HG02642 (cell line): ENCODE data around the gene DGUOK.

ENCODE experiments used
- ATAC-seq: cut with Tn5 transposase; IDR thresholded peaks from one replicate; pipeline ENCODE4 v1.9.1; 2021; ENCODE audit warnings: mild to moderate bottlenecking; ENCODE audit not compliant: unreplicated experiment, poor library complexity

Gene DGUOK

GRCh38 chr2:73972846-73973245, 46.2 kb downstream of the DGUOK start:
- no peak for ATAC-seq

DNA sequence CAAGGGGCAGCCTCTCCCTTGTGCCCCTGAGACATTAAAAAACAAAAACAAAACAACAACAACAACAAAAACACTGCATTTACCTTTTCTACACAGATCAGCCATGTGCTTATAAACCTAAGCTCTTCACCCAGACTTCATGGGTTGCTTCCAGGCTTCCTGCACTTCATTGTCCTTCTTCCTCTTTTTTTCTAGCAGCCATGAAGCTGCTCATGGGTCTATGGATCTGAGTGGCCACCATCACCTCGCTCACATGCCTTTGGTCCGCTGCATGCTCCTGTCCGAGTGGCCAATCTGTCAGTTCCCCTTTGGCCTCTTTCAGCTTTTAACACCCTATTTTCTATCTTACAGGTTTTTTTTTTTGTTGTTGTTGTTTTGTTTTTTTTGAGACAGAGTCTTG, 49.1 kb downstream of the DGUOK start:
- no peak for ATAC-seq

- no peak for ATAC-seq
Measured at GRCh38 chr2:73976803-73977202, 50.1 kb downstream of the DGUOK start.

DNA sequence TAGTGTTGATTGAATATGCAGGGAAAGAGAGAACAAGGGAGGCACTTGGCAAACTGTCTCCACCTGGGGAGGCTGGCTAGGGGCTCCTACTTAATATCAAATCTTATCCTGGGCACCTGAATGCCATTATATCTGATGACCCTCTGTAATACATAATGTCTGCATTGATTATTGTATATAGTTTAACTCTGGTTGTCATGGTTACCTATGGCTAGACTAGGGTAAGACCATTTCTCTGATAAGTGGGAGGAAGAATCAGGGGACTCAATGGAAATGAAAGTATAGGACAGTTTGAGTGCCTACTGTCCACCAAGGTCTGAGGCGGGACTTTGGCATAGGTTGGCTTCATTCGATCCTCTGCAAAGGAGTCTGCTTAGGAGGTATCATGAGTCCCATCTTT, 50.8 kb downstream of the DGUOK start:
- no peak for ATAC-seq

GRCh38 chr2:73979021-73979420, 52.3 kb downstream of the DGUOK start:
- ATAC-seq: peak; percentile 35

DNA sequence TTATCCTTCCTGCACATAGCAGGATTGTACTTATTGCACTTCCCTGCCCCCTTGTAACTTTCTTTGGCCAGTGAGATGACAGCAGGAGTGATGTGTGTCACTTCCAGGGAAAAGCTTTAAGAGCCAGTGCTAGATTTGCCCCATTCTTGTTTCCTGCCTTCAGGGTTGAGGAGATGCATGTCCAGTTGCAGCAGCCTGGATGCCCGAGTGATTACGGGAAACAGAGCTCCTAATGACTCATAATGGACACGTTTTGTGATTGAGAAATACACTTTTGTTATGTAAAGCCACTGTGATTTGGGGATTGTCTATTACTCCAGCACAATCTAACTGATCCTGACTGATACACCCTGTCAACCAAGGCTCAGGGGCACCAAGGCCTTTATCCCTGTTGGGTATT, 53.0 kb downstream of the DGUOK start:
- ATAC-seq: no peak

GRCh38 chr2:73980566-73980965, 53.9 kb downstream of the DGUOK start:
- ATAC-seq: no peak

DNA sequence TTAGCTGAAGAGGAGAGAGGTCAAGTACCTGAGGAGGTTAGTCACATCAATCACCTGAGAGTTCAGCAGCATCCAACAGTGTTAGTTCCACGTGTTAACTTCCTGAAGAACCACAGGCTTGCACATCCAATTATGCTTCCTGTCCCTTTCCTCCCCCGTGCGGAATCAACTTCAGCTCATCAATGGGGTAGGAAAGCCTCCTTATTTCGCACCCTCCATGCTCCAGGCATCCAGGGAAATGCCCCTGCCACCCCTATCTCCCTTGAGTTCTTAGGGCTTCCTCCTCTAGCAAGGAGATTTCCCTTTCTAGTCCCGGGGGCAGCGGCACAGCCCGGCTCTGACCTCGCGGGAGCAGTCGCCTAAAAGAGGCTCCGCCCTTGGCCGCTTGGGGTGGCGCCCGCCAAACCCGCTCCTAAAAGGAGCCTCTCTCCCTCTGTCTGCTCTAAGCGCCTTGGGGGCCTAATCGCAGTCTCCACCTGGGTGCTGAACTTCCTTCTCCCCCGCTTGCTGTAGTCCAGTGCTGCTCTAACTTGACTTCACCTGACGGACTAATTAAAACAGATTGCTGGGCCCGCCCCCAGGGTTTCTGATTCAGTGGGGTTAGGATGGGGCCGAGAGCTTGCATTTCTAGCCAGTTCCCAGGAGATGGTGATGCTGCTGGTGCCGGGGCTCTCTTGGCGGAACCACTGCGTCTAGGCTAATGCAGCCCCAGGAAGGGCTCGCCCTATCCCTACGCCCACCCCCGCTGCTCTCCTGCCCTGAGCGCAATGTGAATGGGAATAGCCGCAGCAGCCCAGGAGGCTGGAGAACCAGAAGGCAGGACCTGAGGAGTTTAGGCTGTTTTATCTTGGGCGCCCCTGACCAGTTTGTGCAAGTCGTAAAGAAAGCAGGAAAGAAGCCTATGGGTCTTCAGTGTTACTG, 54.7 kb downstream of the DGUOK start:
- ATAC-seq: no peak

GRCh38 chr2:73982140-73982617, 55.5 kb downstream of the DGUOK start:
- no peak for ATAC-seq

DNA sequence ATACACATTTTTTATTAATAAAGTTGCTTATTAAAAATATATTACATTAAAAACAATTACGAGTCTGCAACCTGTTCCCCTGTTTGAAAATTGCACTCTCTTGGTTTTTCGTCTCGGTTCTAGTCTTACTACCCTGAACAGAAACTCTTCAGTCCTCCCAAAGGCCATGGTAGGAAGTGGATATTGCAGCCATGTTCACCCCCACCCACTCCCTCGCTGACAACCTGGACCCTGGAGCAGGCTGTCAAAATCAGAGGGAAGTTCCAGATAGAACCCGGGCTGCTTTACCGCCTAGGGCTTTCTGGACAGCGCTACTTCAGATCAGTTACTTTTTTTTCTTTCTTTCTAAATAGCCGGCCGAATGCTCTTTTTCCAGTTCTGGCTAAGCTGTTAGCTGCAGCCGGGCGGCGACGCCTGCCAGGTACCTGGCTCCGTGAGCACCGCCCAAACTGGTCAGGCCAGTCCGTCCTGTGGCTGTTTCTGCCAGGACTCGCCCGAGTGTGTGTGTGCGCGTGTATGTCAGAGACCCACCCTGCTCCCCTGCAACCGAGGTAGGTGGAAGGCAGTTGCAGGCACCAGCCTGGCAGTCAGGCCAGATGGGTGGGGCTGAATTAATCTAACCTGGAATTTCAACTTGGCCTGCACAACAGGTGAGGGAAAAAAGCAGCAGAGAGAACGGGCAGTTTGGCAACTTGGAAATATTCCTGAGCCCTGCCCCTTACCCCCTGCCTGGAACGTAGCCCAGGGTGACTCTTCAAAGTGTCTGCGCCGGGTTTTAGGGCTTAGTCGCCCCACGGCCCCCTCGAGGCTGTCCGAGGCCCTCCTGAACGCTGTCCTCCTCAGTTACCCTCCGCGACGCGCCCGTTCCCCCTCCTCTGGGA, 56.9 kb downstream of the DGUOK start:
- no peak for ATAC-seq

GRCh38 chr2:73984203-73984921, 57.7 kb downstream of the DGUOK start, which contains the start of gene TET3:
Gene TET3, plus strand, starts transcription at chr2:73984910. Its CDS starts 1,494 bp downstream, at chr2:73986404.
- ATAC-seq: peak; percentile 43

- ATAC-seq: peak; percentile 27
Measured at GRCh38 chr2:73984922-73985307, 58.2 kb downstream of the DGUOK start.

GRCh38 chr2:73985308-73986084, 58.8 kb downstream of the DGUOK start:
- ATAC-seq: peak; percentile 31

DNA sequence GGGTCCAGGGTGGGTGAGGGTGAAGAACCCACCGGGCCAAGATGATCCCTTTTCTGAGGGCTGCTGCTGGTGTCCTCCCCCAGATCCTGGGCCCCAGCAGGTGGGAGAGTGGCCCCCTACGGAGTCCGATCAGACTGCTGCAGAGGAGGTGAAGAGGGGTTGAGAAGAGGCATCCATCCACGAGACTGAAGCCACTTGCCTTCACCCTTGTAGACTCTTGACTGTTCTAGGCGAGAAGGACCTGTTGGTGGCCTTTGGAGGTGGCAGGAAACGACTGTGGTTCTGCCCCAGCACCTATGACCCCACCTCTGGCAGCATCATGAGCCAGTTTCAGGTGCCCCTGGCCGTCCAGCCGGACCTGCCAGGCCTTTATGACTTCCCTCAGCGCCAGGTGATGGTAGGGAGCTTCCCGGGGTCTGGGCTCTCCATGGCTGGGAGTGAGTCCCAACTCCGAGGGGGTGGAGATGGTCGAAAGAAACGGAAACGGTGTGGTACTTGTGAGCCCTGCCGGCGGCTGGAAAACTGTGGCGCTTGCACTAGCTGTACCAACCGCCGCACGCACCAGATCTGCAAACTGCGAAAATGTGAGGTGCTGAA, 59.5 kb downstream of the DGUOK start:
- no peak for ATAC-seq

DNA sequence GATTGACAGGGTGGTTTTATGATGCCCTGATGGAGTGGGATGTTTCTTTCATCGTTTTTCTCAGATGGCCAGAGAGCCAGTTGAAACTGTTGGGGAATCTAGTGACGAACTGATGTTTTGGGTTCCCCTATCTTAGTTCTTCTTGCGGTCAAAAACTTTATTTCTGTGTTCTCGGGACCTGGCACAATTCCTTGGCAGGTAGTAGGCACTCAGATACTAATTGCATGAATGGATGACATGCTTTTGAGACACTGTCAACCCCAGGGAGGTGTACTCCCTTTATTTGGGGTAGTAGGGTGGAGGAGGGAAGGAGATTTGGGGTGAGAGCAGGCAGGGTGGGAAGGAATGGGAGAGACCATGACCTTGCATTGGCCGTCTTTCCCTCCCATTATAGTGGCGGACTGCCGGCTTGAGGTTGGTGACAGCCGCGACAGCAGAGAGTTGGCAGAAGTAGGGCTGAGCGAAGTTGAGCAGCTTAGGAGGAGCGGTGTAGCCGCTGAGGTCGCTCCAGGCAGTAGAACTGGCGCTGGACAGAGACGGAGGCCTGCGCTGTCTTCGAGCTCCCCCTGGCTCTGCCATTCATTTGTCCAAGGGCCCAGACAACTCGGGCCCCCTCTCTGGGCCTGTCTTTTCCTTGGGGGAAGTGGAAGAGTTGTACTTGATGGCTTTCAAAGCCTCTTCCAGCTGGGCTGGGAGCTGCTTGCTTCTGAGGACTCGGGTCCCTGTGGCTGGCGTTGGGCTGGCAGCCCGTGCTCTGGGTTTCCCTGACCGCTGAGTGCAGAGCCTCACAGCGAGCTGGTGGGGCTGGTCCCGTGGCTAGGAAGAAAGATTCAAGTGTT, 60.6 kb downstream of the DGUOK start:
- no peak for ATAC-seq

DNA sequence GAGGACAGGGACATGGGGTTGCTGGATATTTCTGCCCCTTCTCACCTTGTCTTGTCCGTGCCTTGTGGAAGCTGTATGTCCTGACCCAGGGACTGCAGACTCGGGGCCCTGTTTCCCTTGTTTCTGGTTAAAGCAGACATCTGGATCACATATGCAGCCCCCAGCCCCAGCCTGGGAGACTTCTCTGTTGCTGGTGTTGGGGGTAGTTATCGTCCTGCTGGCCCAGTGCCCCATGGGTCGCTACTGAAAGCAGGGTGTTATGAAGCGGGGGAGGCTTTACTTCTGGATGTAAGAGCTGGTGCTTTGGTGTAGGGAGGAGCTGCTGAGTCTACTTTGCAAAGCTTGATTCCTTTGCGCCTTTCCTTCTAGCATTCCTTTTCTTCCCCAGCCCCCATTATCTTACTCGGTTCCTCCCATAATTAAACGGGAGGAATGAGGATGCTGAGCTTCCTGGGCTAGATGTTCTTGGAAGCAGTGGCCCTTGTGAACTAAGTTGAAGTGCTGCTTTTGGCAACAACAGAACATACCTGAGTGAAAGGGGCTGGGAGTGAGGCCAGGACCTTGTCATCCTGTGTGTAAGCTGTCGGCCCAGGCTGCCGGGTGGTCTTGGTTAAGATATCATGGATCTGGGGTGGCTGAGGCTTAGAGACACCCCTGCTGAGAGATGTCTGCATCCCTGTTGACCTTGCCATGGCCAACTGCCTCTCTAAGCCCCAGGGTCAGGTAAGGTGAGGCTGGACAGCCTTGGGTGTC, 61.4 kb downstream of the DGUOK start:
- no peak for ATAC-seq

GRCh38 chr2:73989972-73990371, 63.3 kb downstream of the DGUOK start:
- ATAC-seq: no peak

GRCh38 chr2:73990531-73990930, 63.9 kb downstream of the DGUOK start:
- no peak for ATAC-seq
